GM12801 (cell line): ENCODE results near the gene UPF2.

ENCODE experiments used
- CTCF ChIP-seq: IDR thresholded peaks from one replicate; pipeline ENCODE4 v1.5.1; 2011; ENCODE audit warnings: control low read depth; ENCODE audit not compliant: insufficient read length; ENCODE audit errors: extremely low read depth

Gene UPF2

DNA sequence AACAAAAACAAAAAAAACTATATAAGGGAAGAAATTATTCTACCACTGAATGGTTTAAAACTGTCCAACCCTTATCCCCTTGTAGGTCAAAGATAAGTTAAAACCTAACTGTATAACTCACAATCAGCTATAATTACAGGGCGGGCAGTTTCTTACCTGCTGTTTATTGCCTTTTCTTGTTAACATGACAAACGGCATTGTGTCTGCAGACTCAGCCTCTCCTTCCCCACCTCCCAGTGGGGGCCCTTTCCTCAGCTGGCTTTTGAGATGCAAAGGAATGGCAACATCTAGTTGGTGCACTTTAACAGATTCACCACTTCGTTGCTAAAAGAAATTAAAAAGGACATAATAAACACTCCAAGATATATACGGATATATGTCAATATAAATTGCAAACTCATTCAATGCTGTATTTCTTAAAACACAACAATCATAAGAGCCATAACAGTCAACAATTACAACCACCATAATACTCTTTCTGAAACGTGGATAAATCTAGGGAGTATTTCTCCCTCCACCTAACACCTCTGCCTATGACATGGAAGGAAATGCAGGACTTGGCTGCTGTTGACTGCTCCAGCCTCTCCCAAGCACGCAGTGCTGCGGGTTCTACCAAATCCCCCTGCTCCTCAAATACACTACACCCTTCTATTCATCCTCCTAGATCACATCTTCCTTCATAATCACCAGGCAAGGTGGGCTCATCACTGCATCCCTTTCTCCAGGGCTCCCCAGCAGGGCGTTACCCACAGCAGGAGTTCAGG, 106.0 kb downstream of the UPF2 start:
- TF ChIP-seq CTCF: no peak

DNA sequence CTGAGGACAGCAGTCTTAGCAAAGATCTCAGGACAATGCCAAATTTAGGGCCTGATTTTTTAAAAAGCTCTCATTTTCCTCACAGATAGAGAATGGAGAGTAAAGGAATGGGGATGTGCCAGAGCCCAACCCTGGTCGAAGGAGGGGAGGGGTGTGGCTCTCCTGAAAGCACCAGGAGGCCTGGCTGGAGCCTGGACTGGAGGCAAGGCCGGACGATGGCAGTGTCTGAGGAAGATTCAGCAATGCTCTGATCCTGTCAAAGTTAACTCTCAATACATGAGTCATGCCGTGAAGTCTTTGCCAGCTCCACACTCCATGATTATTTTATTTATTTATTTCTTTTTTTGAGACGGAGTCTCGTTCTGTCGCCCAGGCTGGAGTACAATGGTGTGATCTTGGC, 108.3 kb downstream of the UPF2 start:
- no peak for TF ChIP-seq CTCF

DNA sequence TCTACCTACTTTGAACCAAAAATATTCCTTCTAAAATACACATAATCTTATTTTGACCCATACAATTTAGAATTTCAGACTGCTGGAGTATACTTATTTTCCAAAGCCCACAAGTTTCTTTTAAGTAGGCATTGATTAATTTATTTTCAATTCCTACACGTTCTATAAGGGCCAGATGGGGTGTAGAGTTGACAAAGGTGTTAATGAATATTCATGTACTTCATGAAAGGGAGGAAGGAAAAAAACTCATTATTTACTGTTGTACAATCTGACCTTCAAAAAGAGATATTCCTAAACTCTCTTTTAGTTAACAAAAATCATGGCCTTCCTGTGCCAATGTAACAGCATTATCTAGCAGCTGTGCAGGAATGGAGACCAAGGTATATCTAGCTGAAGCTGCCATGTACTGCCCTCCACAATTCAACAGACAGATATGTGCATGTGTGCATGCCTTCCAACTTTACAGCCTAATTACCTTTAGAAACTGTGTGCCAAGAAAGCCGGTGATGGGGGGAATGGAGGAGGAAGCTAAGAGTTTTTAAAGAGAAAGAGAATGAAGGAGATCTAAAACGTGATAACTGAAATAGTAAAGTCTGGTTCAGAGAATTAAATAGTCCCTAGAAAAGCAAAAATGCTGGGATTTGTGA, 108.9 kb downstream of the UPF2 start:
- no peak for TF ChIP-seq CTCF

GRCh38 chr10:11931038-11931437, 111.6 kb downstream of the UPF2 start:
- no peak for TF ChIP-seq CTCF

- no peak for TF ChIP-seq CTCF
Measured at GRCh38 chr10:11930312-11930978, 112.2 kb downstream of the UPF2 start.

GRCh38 chr10:11927746-11928145, 114.9 kb downstream of the UPF2 start:
- no peak for TF ChIP-seq CTCF

DNA sequence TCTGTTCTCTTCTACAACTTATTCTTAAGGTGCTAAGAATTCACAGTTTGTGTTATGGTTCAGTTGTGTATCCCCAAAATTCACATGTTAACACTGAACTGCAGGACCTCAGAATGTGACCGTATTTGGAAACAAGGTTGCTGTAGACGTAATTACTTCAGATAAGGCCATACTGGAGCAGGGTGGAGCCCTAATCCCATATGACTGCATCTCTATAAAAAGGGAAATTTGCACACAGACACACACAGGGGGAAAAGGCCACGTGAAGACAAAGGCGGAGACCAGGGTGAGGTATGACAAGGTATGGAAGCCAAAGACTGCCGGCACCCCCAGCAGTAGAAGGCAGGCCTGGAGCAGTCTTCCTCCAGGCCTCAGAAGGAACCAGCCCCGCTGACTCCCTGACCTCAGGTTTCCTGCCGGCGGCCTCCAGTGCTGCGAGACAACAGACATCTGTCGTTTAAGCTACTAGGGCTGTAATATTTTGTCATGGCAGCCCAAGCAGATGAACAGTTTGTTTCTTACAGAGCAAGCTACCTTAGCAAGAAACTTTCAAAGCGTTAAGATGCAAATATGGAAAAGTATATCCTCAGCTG, 120.7 kb downstream of the UPF2 start:
- TF ChIP-seq CTCF: no peak
